GM18868 (cell line): ENCODE results near the gene KMT2C.
A peak's percentile ranks its signal among the peaks of the same experiment; 100 is the strongest.
"Not testable (repeated sequence)": the region's sequence is repeated elsewhere in the genome, so short reads cannot be mapped to it uniquely, and the experiment has no call there.

ENCODE experiments used
- ATAC-seq: cut with Tn5 transposase; IDR thresholded peaks from one replicate; pipeline ENCODE4 v1.9.1; 2021; ENCODE audit warnings: mild to moderate bottlenecking, moderate library complexity; ENCODE audit not compliant: unreplicated experiment

KMT2C gene

GRCh38 chr7:152234421-152234820, 201.4 kb downstream of the KMT2C start:
- ATAC-seq, result not testable (repeated sequence)

- no peak for ATAC-seq
These were observed 204.7 kb downstream of the KMT2C start for GRCh38 chr7:152231089-152231488.

GRCh38 chr7:152219556-152219955, 216.2 kb downstream of the KMT2C start:
- not testable (repeated sequence) for ATAC-seq

- not testable (repeated sequence) for ATAC-seq
These were observed 227.0 kb downstream of the KMT2C start for GRCh38 chr7:152208766-152209165.

GRCh38 chr7:152204417-152204816, 231.4 kb downstream of the KMT2C start:
- not testable (repeated sequence) for ATAC-seq

GRCh38 chr7:152203095-152203494, 232.7 kb downstream of the KMT2C start:
- ATAC-seq, result no peak

GRCh38 chr7:152202056-152202455, 233.7 kb downstream of the KMT2C start:
- ATAC-seq, result no peak

- no peak for ATAC-seq
These were observed 235.4 kb downstream of the KMT2C start for GRCh38 chr7:152200395-152200794.

GRCh38 chr7:152196391-152196790, 239.4 kb downstream of the KMT2C start:
- no peak for ATAC-seq

GRCh38 chr7:152193880-152194279, 241.9 kb downstream of the KMT2C start:
- no peak for ATAC-seq

GRCh38 chr7:152189061-152189460, 246.7 kb downstream of the KMT2C start:
- ATAC-seq, result no peak

- ATAC-seq, result no peak
These were observed 250.2 kb downstream of the KMT2C start for GRCh38 chr7:152185558-152185957.

- no peak for ATAC-seq
These were observed 255.2 kb downstream of the KMT2C start for GRCh38 chr7:152180587-152180986.

- ATAC-seq, result no peak
These were observed 255.8 kb downstream of the KMT2C start for GRCh38 chr7:152180048-152180447.

- no peak for ATAC-seq
These were observed 257.3 kb downstream of the KMT2C start for GRCh38 chr7:152178405-152179058.

- ATAC-seq, result no peak
These were observed 258.0 kb downstream of the KMT2C start for GRCh38 chr7:152177681-152178404.

GRCh38 chr7:152176797-152177196, 259.0 kb downstream of the KMT2C start:
- ATAC-seq, result peak; percentile 80

- no peak for ATAC-seq
These were observed 262.3 kb downstream of the KMT2C start for GRCh38 chr7:152173372-152174070.

- no peak for ATAC-seq
These were observed 273.5 kb downstream of the KMT2C start for GRCh38 chr7:152162287-152162686.

GRCh38 chr7:152161171-152161570, 274.6 kb downstream of the KMT2C start:
- ATAC-seq, result no peak

GRCh38 chr7:152158801-152159587, 276.8 kb downstream of the KMT2C start:
- ATAC-seq, result peak; percentile 92
